Breast epithelium (tissue), 4 donors: ENCODE data around the gene HNRNPD. TPM values are rescaled to one million over a fixed set of nuclear protein-coding genes. Genes with fewer than 3 reads are reported as not detected.
"Not testable (repeated sequence)": the region's sequence is repeated elsewhere in the genome, so short reads cannot be mapped to it uniquely, and the experiment has no call there.

ENCODE experiments used
- DNase-seq, 2 donors: peaks; one replicate each; pipeline ENCODE4 v3.0.0-alpha.2; 2019; ENCODE audit warnings: low spot score in 2 of 2
- H3K27ac ChIP-seq, 2 donors: fragments of 200-600 bp; sonication (generic) in 1 of 2; one replicate each; pipeline ENCODE4 v1.5.1; 2016 to 2019; ENCODE audit warnings: mild to moderate bottlenecking in 1 of 2
- H3K27me3 ChIP-seq, 2 donors: fragments of 200-600 bp; sonication (generic) in 1 of 2; one replicate each; pipeline versions ENCODE4 v1.5.1 to v1.6.0; 2017 to 2019; ENCODE audit warnings: control low read depth in 1 of 2, mild to moderate bottlenecking in 1 of 2
- H3K36me3 ChIP-seq: fragments of 200-600 bp; one replicate; pipeline ENCODE4 v1.5.1; 2019
- H3K4me1 ChIP-seq, 2 donors: fragments of 200-600 bp; sonication (generic); one replicate each; pipeline ENCODE4 v1.5.1; 2016 to 2019; ENCODE audit warnings: control low read depth in 1 of 2
- H3K4me3 ChIP-seq, 3 donors: fragments of 200-600 bp; sonication (generic); 1 replicate in 2 of 3; 2 replicates in 1 of 3; pipeline ENCODE4 v1.5.1; 2016 to 2019; ENCODE audit warnings: mild to moderate bottlenecking in 3 of 3, moderate library complexity in 2 of 3
- H3K9me3 ChIP-seq, 2 donors: fragments of 200-600 bp; sonication (generic) in 1 of 2; one replicate each; pipeline ENCODE4 v1.5.1; 2016 to 2019; ENCODE audit warnings: control low read depth in 1 of 2
- CTCF ChIP-seq, 3 donors: fragments of 450-650 bp; IDR thresholded peaks; one replicate each; pipeline ENCODE4 v1.5.1; 2016 to 2017; ENCODE audit warnings: antibody characterized with exemption in 3 of 3, mild to moderate bottlenecking in 3 of 3, moderate library complexity in 3 of 3
- POLR2A ChIP-seq: fragments of 450-650 bp; IDR thresholded peaks from one replicate; pipeline ENCODE4 v1.6.1; 2016; ENCODE audit warnings: antibody characterized with exemption, mild to moderate bottlenecking, moderate library complexity
- POLR2AphosphoS5 ChIP-seq, 3 donors: sonication (generic); formaldehyde crosslinking; IDR thresholded peaks; one replicate each; pipeline ENCODE4 v1.6.1; 2017; ENCODE audit warnings: antibody characterized with exemption in 3 of 3
- intact Hi-C: fragments of 100-400 bp; cut with DNase I; formaldehyde crosslinking; loops from one replicate; pipeline ENCODE4 v1.15.1; 2023; ENCODE audit warnings: low total_unique reads
- total RNA-seq, 3 donors: library from RNA; depleted of rRNA; stranded (reverse); fragments of >200 nt; gene quantifications; one replicate each; pipeline ENCODE4 v1.1.0, GENCODE V29; 2016

The HNRNPD gene
- total RNA-seq, 3 donors from 2014 or later, result 85.1 to 130 (median 122) TPM

- H3K4me1 ChIP-seq, result no peaks in the 10 kb centered on the region
- no peak for TF ChIP-seq CTCF (IDR thresholded peaks at IDR 0.05)
- no peak for TF ChIP-seq POLR2A
- no peak for TF ChIP-seq POLR2AphosphoS5 (IDR thresholded peaks at IDR 0.05)
- H3K27ac ChIP-seq, result no peak overlapping the region
- DNase-seq, result no peak
- no peaks in the 10 kb centered on the region for H3K36me3 ChIP-seq
- no peak overlapping the region for H3K4me3 ChIP-seq
- H3K9me3 ChIP-seq, result peaks cover 6 to 10% of the 10 kb centered on the region in 2 donors
- H3K27me3 ChIP-seq, result no peaks in the 10 kb centered on the region
- intact Hi-C loops, result no loop called here
Observed at GRCh38 chr4:82331814-82332213, 42.0 kb downstream of the HNRNPD start.

GRCh38 chr4:82320351-82320750 lies 53.4 kb downstream of the HNRNPD start:
- Histone ChIP-seq H3K27me3 (no peaks in the 10 kb centered on the region), H3K4me1 (no peaks in the 10 kb centered on the region), H3K4me3 (no peak overlapping the region), H3K36me3 (no peaks in the 10 kb centered on the region), H3K9me3 (peaks cover 11 to 14% of the 10 kb centered on the region in 2 donors), H3K27ac (no peak overlapping the region)
- TF ChIP-seq POLR2AphosphoS5 (IDR thresholded peaks at IDR 0.05) (no peak), CTCF (IDR thresholded peaks at IDR 0.05) (no peak), POLR2A (no peak)
- no peak for DNase-seq
- intact Hi-C loops, result no loop called here

GRCh38 chr4:82303063-82303462 lies 70.7 kb downstream of the HNRNPD start:
- DNase-seq, H3K36me3 ChIP-seq, intact Hi-C loops, H3K4me1 ChIP-seq, H3K9me3 ChIP-seq, H3K27me3 ChIP-seq, H3K27ac ChIP-seq, H3K4me3 ChIP-seq: not testable (repeated sequence)

Other genes with a start within 250 kb of the HNRNPD start
- gene HNRNPDL, start 56.5 kb upstream of the HNRNPD start, total RNA-seq, result 100 to 1,000 TPM; 116 to 253 (median 211) TPM
- 10 to 100 TPM; 19.2 to 30.8 (median 29.7) TPM for gene ENOPH1, start 56.6 kb upstream of the HNRNPD start, total RNA-seq
- 10 to 100 TPM; 38.3 to 52.1 (median 46.7) TPM for gene TMEM150C, start 188.0 kb upstream of the HNRNPD start, total RNA-seq